Pancreas (tissue), 10 donors: Measurements from ENCODE around the gene SH3BGRL3. TPM values are rescaled to one million over a fixed set of nuclear protein-coding genes. Genes with fewer than 3 reads are reported as not detected.
"Not testable (repeated sequence)": the region's sequence is repeated elsewhere in the genome, so short reads cannot be mapped to it uniquely, and the experiment has no call there.

Experiments used
- ATAC-seq, 4 donors: fragments of 200-7000 bp; cut with Tn5 transposase; one replicate each; pipeline versions ENCODE4 v1.8.0 to v1.9.1; 2020; ENCODE audit warnings: mild to moderate bottlenecking in 4 of 4, moderate library complexity in 4 of 4
- DNase-seq, 6 donors: peaks; one replicate each; pipeline ENCODE4 v3.0.0-alpha.2; 2020
- FAIRE-seq: peaks from 2 replicates; lab custom pipeline; 2012; peaks lifted over from hg19 to GRCh38; lab: Jason Lieb, UNC
- H3K27ac ChIP-seq, 4 donors: fragments of 200-600 bp; sonication (generic); 1 replicate in 3 of 4; 2 replicates in 1 of 4; pipeline versions ENCODE4 v1.5.0 to v1.8.0; 2020
- H3K27me3 ChIP-seq, 4 donors: fragments of 200-600 bp; one replicate each; pipeline ENCODE4 v1.8.0; 2021
- H3K36me3 ChIP-seq, 3 donors: fragments of 200-600 bp; sonication (generic) in 1 of 3; one replicate each; pipeline versions ENCODE4 v1.5.0 to v1.8.0; 2020 to 2021
- H3K4me1 ChIP-seq, 3 donors: fragments of 200-600 bp; one replicate each; pipeline ENCODE4 v1.8.0; 2021
- H3K4me3 ChIP-seq, 4 donors: fragments of 200-600 bp; sonication (generic) in 2 of 4; one replicate each; pipeline versions ENCODE4 v1.5.0 to v1.8.0; 2020 to 2021
- H3K9me3 ChIP-seq, 4 donors: fragments of 200-600 bp; one replicate each; pipeline ENCODE4 v1.8.0; 2021
- WGBS, 2 donors: extraction: QIAGEN DNeasy Blood & Tissue Kit; methylation state at CpG; one replicate each; pipeline ENCODE4 v1.1.7; 2013; 5-methylcytosine and 5-hydroxymethylcytosine counted together
- intact Hi-C, 3 donors: fragments of 100-400 bp; cut with DNase I; formaldehyde crosslinking; loops; one replicate each; pipeline versions ENCODE4 v1.11.1 to v1.14.2; 2022
- polyA plus RNA-seq, 2 donors: library from polyadenylated mRNA; stranded (reverse); fragments of 200-250 nt; gene quantifications; one replicate each; pipeline ENCODE4 v1.2.3, GENCODE V29; 2013
- total RNA-seq, 6 donors: library from RNA; stranded (reverse); fragmentation: NEBNext Ultra II Directional in 4 of 6; extraction: Animal tissue kit (Norgen Biotek cat#: 25700) in 4 of 6; gene quantifications; one replicate each; pipeline versions ENCODE4 v1.2.1 to v1.2.4, GENCODE V29; 2021 to 2023
- TF ChIP-seq, protein P1 (sequence below), 4 donors: fragments of 200-600 bp; sonication (generic) in 3 of 4; IDR thresholded peaks; one replicate each; pipeline versions ENCODE4 v1.5.0 to v1.8.0; 2021; ENCODE audit warnings: antibody characterized with exemption in 4 of 4
- donor health status: healthy with polysubstance abuse.
- donor health status: DM: no; HTN: no; CAD: no; lungs with moderate emphysema.
- donor health status: DM: no; HTN: no; CAD: no.
- donor health status: control.
- donor health status: control.
- donor health status: Bipolar disorder and iron deficiency.
- donor health status: DM: yes; HTN: yes; CAD: no.
- donor health status: DM: no; HTN: no; CAD: no.
- donor health status: DM: no; HTN: no; CAD: no.
- donor health status: DM: yes; HTN: yes; CAD: no.

SH3BGRL3 gene
- total and polyA plus RNA-seq, 8 donors: 29.1 to 109 (median 55.9) TPM

DNA sequence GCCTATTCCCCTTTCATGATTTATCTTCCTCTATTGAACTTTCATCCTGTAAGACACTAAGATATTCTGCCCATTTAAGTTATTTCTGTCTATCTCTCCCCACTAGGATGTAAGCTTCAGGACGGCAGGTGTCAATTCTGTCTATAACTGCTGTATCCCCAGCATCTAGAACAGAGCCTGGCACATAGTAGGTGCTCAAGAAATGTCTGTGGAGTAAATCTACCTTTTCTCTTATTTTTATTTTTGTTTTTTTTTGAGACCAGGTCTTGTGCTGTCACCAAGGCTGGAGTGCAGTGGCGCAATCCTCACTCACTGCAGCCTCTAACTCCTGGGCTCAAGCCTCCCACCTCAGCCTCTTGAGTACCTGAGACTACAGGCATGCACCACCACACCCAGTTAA is 43.5 kb downstream of the SH3BGRL3 start:
- no peaks in the 10 kb centered on the region for H3K9me3 ChIP-seq
- FAIRE-seq (no peak), ATAC-seq (no peak), DNase-seq (no peak)
- intact Hi-C loops: loop anchor here in 1 of 3 donors (5.0 kb wide), 1 partner anchor 41 kb away; the partner anchor contains the start of gene SH3BGRL3
- WGBS, 2 donors: 86 to 89% methylated on average over 2 of the region's 2 CpGs
- H3K4me3 ChIP-seq: no peak overlapping the region
- no peaks in the 10 kb centered on the region for H3K36me3 ChIP-seq
- H3K27me3 ChIP-seq: no peaks in the 10 kb centered on the region
- H3K27ac ChIP-seq: no peak overlapping the region
- TF ChIP-seq, protein P1, sequence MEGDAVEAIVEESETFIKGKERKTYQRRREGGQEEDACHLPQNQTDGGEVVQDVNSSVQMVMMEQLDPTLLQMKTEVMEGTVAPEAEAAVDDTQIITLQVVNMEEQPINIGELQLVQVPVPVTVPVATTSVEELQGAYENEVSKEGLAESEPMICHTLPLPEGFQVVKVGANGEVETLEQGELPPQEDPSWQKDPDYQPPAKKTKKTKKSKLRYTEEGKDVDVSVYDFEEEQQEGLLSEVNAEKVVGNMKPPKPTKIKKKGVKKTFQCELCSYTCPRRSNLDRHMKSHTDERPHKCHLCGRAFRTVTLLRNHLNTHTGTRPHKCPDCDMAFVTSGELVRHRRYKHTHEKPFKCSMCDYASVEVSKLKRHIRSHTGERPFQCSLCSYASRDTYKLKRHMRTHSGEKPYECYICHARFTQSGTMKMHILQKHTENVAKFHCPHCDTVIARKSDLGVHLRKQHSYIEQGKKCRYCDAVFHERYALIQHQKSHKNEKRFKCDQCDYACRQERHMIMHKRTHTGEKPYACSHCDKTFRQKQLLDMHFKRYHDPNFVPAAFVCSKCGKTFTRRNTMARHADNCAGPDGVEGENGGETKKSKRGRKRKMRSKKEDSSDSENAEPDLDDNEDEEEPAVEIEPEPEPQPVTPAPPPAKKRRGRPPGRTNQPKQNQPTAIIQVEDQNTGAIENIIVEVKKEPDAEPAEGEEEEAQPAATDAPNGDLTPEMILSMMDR (IDR thresholded peaks at IDR 0.05): no peak
- no peaks in the 10 kb centered on the region for H3K4me1 ChIP-seq

DNA sequence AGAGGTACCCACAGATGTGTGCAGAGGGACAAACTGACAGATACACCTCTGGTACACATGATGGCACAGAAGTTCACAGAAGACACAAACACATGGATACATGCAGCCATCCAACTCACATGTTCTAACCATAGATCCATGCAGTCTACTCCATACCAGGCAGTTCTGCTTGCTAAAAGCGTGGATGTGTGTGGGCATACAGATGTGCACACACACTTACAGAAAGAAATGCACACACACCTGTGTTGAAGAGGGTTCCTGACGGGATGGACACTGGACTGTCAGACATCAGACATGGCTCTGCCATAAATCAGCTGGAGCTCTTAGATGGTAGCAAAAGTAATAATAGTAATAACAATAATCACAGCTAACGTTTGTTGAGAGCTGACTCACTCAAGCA is 44.7 kb downstream of the SH3BGRL3 start:
- WGBS, 2 donors: 61 to 72% methylated on average over 3 of the region's 3 CpGs
- intact Hi-C loops: loop anchor here in 1 of 3 donors (5.0 kb wide), 1 partner anchor 42 kb away; the partner anchor contains the start of gene SH3BGRL3
- no peak for ATAC-seq
- no peak overlapping the region for H3K4me3 ChIP-seq
- H3K27ac ChIP-seq: no peak overlapping the region
- no peaks in the 10 kb centered on the region for H3K9me3 ChIP-seq
- H3K27me3 ChIP-seq: no peaks in the 10 kb centered on the region
- H3K4me1 ChIP-seq: no peaks in the 10 kb centered on the region
- no peaks in the 10 kb centered on the region for H3K36me3 ChIP-seq
- no peak for FAIRE-seq
- no peak for DNase-seq
- TF ChIP-seq, protein P1 (IDR thresholded peaks at IDR 0.05): no peak

DNA sequence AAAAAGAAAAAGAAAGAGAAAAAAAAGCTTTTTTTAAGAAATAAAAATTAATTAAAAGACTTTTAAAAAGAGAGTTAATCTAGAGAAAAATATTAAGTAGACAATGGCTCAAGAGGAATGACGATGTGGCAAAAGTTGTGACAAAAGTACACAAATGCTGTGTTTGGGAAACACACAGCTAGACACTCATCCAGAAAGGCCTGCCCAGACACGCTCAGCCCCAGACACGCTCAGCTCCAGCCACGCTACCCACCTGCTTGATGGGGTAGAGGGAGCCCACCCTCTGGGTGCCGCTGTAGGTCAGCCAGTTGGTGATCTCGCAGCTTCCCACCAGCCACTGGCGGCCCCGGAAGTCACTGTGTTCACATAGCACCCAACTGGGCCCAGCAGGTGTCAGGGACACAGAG is 48.1 kb downstream of the SH3BGRL3 start:
- H3K36me3 ChIP-seq: no peaks in the 10 kb centered on the region
- ATAC-seq (no peak), DNase-seq (no peak), FAIRE-seq (no peak)
- H3K27ac ChIP-seq: no peak overlapping the region
- no peak overlapping the region for H3K4me3 ChIP-seq
- intact Hi-C loops: no loop called here
- no peaks in the 10 kb centered on the region for H3K9me3 ChIP-seq
- H3K27me3 ChIP-seq: no peaks in the 10 kb centered on the region
- TF ChIP-seq, protein P1 (IDR thresholded peaks at IDR 0.05): no peak
- no peaks in the 10 kb centered on the region for H3K4me1 ChIP-seq
- 78 to 79% methylated on average over 8 of the region's 8 CpGs for WGBS, 2 donors

DNA sequence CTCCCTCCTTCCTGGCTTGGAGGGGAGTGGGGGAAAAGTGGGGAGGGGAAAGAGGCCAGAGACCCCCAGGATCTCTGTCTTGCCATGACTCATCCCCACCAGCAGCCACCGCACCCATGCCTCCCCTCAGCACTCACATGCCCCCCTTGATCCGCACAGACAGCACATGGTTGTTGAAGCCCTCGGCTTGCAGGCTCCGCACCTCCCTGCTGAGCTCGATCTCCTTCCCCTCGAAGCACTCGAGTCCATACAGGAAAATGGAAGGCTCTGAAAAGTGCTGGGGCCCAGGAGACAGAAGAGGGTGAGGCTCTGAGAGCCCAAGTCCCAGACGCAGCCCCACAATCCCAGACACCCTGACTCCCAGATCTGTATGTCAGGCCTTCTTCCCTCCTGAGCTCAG is 48.7 kb downstream of the SH3BGRL3 start:
- Histone ChIP-seq H3K4me3 (no peak overlapping the region), H3K4me1 (no peaks in the 10 kb centered on the region), H3K9me3 (no peaks in the 10 kb centered on the region), H3K27me3 (no peaks in the 10 kb centered on the region), H3K27ac (no peak overlapping the region), H3K36me3 (no peaks in the 10 kb centered on the region)
- no peak for ATAC-seq
- TF ChIP-seq, protein P1 (IDR thresholded peaks at IDR 0.05): no peak
- 72 to 85% methylated on average over 8 of the region's 8 CpGs for WGBS, 2 donors
- FAIRE-seq: no peak
- no peak for DNase-seq
- intact Hi-C loops: no loop called here

DNA sequence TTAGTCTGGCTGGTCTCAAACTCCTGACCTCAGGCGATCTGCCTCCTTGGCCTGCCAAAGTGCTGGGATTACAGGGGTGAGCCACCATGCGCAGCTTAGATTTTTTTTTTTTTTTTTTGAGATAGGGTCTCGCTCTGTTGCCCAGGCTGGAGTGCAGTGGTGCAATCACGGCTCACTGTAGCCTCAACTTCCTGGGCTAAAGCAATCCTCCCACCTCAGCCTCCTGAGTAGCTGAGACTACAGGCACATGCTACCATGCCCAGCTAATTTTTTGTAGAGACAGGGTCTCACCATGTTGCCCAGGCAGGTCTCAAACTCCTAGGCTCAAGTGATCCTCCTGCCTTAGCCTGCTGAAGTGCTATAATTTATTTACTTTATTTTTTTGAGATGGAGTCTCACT is 49.5 kb downstream of the SH3BGRL3 start:
- DNase-seq, intact Hi-C loops, H3K27me3 ChIP-seq, ATAC-seq, H3K27ac ChIP-seq, H3K4me3 ChIP-seq, H3K4me1 ChIP-seq, H3K36me3 ChIP-seq, FAIRE-seq, H3K9me3 ChIP-seq: not testable (repeated sequence)
- 86 to 96% methylated on average over 3 to 4 of the region's 4 CpGs for WGBS, 2 donors
